ENCODE results near the gene RBM33. TPM values are rescaled to one million over a fixed set of nuclear protein-coding genes. Genes with fewer than 3 reads are reported as not detected.
A peak's percentile ranks its signal among the peaks of the same experiment; 100 is the strongest.

RBM33 gene
- total RNA-seq, 1 experiment from 2014 or later = 27.2 TPM

DNA sequence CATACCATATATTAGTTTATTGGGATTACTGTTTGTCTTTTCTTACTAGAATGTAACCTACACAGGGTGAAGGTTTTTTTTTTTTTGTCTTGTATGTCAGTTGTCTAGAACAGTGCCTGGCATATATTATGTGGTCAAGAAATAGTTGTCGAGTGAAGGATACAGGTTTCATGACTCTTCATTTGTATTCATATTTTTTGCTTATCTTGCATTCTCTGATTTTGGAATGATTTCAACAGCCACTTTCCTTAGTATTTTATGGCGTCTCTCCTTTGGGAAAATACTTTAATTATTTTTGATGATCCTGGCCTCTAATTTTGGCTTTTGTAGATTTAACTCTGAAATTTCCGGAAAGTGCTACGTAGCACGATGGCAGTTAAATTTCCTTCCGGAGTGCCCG, 12.4 kb downstream of the RBM33 start:
- Histone ChIP-seq H3K36me3 (peaks cover 10% of the 10 kb centered on the region; the same call in 1 of the 2 replicates), H3K4me1 (replicated peaks) (peaks cover 34% of the 10 kb centered on the region), H3K27me3 (replicated peaks) (no peaks in the 10 kb centered on the region), H3K27ac (no peak overlapping the region), H3K4me3 (no peak overlapping the region), H3K9me3 (replicated peaks) (no peaks in the 10 kb centered on the region)
- no peak for DNase-seq (ENCODE audit: low read depth in 1 of 2, low spot score in 2 of 2)

DNA sequence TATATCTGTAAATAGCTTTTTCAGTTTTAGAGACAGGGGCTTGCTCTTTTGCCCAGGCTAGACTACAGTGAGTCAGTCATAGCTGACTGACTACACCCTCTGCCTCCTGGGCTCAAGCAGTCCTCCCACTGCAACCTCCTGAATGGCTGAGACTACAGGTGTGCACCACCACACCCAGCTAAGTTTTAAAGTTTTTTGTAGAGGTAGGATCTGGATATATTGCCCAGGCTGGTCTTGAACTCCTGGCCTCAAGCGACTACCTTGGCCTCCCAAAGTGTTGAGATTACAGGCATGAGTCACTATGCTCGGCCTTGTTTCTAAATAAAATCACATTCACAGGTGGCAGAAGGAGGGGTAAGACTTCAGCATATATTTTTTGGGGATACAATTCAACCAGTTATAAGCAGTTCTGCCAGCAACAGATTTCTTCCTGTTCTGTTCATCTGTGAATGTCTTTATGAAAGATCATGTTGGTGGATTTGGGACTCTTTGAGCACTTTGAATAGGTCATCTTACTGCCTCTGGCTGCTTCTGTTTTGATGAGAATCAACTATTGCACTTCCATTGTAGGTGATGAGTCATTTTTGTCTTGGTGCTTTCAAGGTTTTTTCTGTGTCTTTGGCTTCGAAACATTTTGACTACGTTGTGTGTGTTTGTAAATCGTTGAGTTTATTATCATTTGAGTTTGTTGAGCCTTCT, 15.7 kb downstream of the RBM33 start:
- Histone ChIP-seq H3K27ac (peak overlapping the region; percentile 72), H3K9me3 (replicated peaks) (no peaks in the 10 kb centered on the region), H3K4me3 (no peak overlapping the region), H3K4me1 (replicated peaks) (peaks cover 29% of the 10 kb centered on the region), H3K27me3 (replicated peaks) (no peaks in the 10 kb centered on the region), H3K36me3 (peaks cover 10% of the 10 kb centered on the region)
- peak in 1 of 2 experiments; percentile 79 for DNase-seq (ENCODE audit: low read depth in 1 of 2, low spot score in 2 of 2)

DNA sequence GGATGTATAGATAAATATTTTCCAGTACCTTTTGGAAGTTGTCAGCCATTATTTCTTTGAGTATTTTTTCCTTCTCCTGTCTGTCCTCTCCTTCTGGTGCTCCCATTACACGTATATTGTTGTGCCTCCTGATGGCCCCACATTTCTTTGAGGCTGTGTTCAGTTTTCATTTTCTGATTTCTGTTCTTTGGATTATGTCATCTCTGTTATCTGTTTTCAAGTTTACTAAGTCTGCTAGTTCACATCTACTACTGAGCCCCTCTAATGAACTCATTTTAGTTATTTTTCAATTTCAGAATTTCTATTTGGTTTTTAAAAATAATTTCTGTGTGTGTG, 16.3 kb downstream of the RBM33 start:
- DNase-seq (ENCODE audit: low read depth in 1 of 2, low spot score in 2 of 2) = no peak
- peaks cover 14% of the 10 kb centered on the region for H3K36me3 ChIP-seq
- peak overlapping the region; percentile 72 for H3K27ac ChIP-seq
- H3K4me1 ChIP-seq (replicated peaks) = peaks cover 34% of the 10 kb centered on the region
- no peaks in the 10 kb centered on the region for H3K27me3 ChIP-seq (replicated peaks)
- H3K4me3 ChIP-seq = no peak overlapping the region
- H3K9me3 ChIP-seq (replicated peaks) = no peaks in the 10 kb centered on the region

DNA sequence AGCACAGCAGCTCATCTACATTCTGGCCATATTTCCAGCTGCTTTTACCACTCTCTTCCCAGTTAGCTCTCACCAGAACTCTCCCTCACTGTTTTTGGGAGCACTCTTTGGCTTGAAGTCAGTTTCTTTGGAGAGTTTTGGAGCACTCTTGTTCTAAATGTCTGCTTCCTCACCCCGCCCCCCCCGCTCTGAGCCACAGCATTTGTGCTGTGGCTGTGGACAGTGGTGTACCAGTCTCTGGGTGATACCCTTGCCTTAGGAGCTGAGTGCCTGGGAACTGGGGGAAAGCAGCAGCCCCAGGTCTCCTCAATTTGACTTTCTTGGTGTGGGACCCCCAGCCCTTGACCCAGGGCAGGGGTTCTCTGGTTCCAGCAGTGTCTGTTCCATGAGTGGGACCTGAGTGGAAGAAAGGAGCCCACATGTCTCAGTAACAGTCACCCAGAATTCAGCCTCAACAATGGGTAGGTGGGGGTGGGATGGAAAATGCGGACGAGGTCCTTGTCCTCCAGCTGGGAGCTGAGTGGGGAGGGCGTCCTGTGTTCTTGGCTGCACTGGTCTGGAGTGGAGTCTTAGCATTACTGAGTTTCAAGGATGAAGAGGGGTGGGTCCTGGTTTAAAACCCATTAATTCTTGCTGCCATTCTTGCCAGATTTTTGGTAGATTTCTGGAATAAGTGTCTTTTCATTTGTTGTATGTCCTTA, 18.0 kb downstream of the RBM33 start:
- Histone ChIP-seq H3K4me1 (replicated peaks) (peaks cover 49% of the 10 kb centered on the region), H3K27ac (no peak overlapping the region), H3K36me3 (peaks cover 14% of the 10 kb centered on the region)

DNA sequence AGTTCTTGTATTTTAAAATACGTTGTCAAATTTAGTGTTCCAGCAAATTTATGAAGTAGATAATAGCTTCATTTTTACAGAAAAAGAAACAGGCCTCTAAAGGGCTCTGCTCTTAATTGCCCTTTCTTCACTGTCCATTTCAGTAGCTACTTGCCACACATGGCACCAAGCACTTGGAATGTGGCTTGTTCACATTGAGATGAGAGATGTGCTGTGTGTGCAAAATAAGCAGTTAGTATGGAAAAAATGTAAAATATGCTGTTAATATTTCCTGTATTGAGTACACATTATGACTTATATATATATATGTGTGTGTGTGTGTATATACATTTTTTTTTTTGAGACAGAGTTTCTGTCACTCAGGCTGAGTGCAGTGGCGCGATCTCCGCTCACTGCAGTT, 19.5 kb downstream of the RBM33 start:
- no peak overlapping the region for H3K4me3 ChIP-seq
- H3K36me3 ChIP-seq = peaks cover 18% of the 10 kb centered on the region
- peaks cover 63% of the 10 kb centered on the region for H3K4me1 ChIP-seq (replicated peaks)
- H3K9me3 ChIP-seq (replicated peaks) = no peaks in the 10 kb centered on the region
- DNase-seq (ENCODE audit: low read depth in 1 of 2, low spot score in 2 of 2) = no peak
- no peaks in the 10 kb centered on the region for H3K27me3 ChIP-seq (replicated peaks)
- H3K27ac ChIP-seq = no peak overlapping the region

More for the DNA sequence above, 18.0 kb downstream of the RBM33 start:
- Histone ChIP-seq H3K27me3 (replicated peaks) (no peaks in the 10 kb centered on the region), H3K4me3 (no peak overlapping the region), H3K9me3 (replicated peaks) (no peaks in the 10 kb centered on the region)
- no peak for DNase-seq (ENCODE audit: low read depth in 1 of 2, low spot score in 2 of 2)

DNA sequence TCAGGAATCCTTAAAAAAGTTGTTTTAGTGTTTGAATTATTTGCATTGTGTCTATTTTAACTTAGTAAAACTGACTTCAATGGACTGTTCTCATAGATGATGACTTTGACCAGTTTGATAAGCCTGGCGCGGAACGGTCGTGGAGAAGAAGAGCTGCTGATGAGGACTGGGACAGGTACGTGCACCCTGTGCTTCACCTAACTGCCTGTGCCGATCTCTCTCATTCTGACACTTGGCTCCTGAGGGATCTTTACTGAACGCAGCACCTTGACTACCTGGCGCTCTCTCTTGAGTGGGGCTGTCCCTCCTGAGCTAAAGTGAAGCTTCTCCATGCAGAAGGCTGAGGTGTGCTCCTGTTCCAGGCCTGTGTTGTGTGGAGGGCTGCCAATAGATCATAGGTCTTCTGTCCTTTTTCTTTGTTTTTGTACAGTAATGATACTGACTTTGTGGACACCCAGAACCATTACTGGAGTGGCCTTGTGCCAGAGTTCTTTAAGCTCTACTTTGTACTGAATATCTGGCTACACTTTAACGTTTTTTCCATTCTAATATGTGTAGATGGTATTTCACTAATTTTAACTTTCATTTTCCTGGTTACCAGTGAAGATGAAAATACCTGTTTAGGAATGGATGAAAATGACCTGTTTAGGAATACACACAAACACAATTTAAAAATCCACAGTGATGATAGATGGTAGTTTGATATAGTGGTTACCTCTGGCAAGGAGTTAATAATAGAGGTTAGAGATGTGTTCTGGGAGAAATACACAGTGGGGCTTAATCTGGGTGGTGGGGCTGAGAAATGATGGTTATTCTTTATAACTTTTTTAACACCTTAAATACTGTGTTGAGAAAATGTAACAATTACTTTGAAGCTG, 20.9 kb downstream of the RBM33 start:
- Histone ChIP-seq H3K4me3 (no peak overlapping the region), H3K4me1 (replicated peaks) (peaks cover 67% of the 10 kb centered on the region), H3K9me3 (replicated peaks) (no peaks in the 10 kb centered on the region), H3K36me3 (peaks cover 12% of the 10 kb centered on the region), H3K27ac (peak overlapping the region; percentile 90), H3K27me3 (replicated peaks) (no peaks in the 10 kb centered on the region)
- no peak for DNase-seq (ENCODE audit: low read depth in 1 of 2, low spot score in 2 of 2)

DNA sequence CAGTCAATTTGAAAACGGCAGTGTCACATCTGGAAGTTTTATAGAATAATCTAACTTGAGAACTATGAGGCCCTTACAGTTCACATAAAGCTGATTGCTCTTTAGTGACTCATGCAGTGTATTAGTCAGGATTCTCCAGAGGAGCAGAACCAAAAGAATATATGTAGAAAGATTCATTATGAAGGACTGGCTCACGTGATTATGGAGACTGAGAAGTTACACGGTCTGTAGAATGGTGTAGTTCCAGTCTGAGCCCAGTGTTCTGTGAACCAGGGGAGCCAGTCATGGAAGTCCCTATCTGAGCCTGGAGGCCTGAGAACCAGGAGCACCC, 21.5 kb downstream of the RBM33 start:
- H3K4me1 ChIP-seq (replicated peaks) = peaks cover 68% of the 10 kb centered on the region
- H3K27me3 ChIP-seq (replicated peaks) = no peaks in the 10 kb centered on the region
- peak in 1 of 2 experiments; percentile 86 for DNase-seq (ENCODE audit: low read depth in 1 of 2, low spot score in 2 of 2)
- no peak overlapping the region for H3K4me3 ChIP-seq
- H3K27ac ChIP-seq = peak overlapping the region; percentile 90
- peaks cover 12% of the 10 kb centered on the region for H3K36me3 ChIP-seq
- no peaks in the 10 kb centered on the region for H3K9me3 ChIP-seq (replicated peaks)

DNA sequence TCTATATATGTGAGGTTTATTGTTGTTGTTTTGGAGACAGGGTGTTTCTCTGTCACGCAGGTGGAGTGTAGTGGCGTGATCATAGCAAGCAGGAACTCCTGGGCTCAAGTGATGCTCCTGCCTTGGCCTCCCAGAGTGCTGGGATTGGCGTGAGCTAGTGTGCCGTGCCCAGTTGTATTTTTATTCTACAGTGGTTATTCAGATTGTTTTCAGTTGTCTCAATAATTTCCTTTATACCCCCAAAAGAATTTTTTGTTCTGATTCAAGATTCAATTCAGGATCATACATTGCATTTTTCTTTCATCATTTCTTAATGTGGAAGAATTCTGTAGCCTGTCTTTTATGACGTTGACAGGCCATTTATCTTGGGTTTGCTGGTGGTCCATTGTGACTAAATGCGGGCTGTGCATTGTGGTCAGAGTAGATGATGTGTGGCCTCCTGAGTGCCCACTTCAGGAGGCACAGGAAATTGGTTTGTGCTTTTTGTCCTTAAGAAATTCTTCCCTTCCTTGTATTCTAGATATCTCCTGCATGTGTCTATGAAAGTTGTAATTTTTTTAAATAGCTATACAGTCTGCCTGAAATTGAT, 22.9 kb downstream of the RBM33 start:
- DNase-seq (ENCODE audit: low read depth in 1 of 2, low spot score in 2 of 2) = peak; percentile 89 to 94
- peaks cover 12% of the 10 kb centered on the region for H3K36me3 ChIP-seq
- peak overlapping the region; percentile 90 for H3K27ac ChIP-seq
- H3K4me1 ChIP-seq (replicated peaks) = peaks cover 79% of the 10 kb centered on the region
- H3K27me3 ChIP-seq (replicated peaks) = no peaks in the 10 kb centered on the region
- no peaks in the 10 kb centered on the region for H3K9me3 ChIP-seq (replicated peaks)
- H3K4me3 ChIP-seq = no peak overlapping the region

DNA sequence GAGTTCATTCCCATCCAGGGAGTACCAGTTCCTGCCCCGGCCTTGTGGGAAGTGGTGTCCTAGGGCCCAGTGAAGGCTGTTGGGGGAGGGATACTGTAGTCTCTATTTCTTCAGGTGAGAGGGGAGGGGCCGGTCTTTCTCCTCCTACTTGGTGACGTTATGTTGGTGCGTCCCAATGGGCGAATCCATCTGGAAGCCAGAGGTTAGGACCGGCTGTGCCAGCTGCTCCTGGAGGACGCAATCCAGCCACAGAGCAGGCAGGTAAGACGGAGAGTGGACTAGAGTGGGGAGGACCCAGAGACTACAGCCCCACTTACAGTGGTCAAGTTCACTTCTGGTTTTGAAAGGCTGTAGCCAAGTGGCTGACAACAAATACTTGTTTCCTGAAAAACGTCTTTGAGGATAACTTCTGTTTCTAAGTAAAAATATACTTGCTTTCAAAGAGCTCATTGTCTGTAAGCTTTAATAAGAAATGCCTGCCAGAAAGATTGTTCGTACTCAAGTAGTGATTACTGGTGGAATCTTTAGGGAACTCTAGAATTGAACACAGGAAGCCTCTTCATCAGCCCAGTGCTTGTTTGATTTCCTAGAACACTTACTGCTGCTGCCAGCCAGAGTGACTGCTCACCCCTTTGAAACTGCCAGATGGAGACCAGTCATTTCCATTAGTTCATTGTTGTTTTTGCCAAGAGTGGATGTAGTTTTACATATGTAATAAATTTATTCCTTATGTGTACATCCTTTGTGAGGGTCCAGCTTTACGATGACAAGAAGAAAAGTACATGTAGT, 25.4 kb downstream of the RBM33 start:
- H3K27me3 ChIP-seq (replicated peaks) = no peaks in the 10 kb centered on the region
- peak overlapping the region; percentile 44 for H3K27ac ChIP-seq
- H3K4me1 ChIP-seq (replicated peaks) = peaks cover 89% of the 10 kb centered on the region
- DNase-seq (ENCODE audit: low read depth in 1 of 2, low spot score in 2 of 2) = no peak
- peaks cover 18% of the 10 kb centered on the region for H3K36me3 ChIP-seq
- H3K4me3 ChIP-seq = no peak overlapping the region
- H3K9me3 ChIP-seq (replicated peaks) = no peaks in the 10 kb centered on the region

DNA sequence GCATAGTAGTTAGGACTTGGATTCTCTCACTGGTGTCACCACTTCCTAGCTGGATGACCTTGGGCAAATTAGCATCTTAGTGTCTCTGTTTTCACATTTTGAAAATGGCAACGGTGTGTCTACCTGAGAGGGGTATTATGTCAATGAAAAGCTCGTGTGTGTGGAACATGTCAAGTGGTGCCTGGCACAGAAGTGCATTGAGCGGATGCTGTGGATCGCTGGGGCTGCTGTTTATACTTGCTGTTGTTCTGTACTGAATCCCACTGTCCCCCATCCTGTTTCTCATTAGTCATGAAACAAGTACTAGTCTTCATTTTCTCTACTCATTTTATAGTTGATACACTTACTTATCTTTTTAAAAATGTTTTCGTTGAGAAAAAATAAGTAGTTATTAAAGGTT, 26.1 kb downstream of the RBM33 start:
- DNase-seq (ENCODE audit: low read depth in 1 of 2, low spot score in 2 of 2) = no peak
- Histone ChIP-seq H3K4me1 (replicated peaks) (peaks cover 85% of the 10 kb centered on the region), H3K27ac (peak overlapping the region; percentile 44), H3K4me3 (no peak overlapping the region), H3K9me3 (replicated peaks) (no peaks in the 10 kb centered on the region), H3K27me3 (replicated peaks) (no peaks in the 10 kb centered on the region), H3K36me3 (peaks cover 15% of the 10 kb centered on the region)

DNA sequence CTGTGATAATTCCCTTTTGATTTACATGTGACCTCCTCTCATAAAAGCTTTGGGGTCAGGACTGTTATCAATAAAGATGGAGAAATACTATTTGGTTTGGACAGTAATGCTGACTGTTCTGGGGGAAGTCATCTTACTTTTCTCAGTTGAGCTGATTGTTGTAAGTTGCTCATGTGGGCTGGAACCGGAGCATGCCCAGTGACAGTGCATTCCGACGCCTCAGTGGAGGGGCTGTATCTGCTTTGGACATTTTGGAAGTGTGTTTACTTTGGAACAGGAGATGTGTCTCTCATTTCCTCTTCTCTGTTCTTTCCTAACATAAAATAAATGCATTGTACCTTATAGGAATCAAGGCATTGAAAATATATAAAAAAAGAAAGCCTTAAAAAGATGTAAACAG, 30.1 kb downstream of the RBM33 start:
- H3K9me3 ChIP-seq (replicated peaks) = no peaks in the 10 kb centered on the region
- H3K27ac ChIP-seq = no peak overlapping the region
- H3K27me3 ChIP-seq (replicated peaks) = no peaks in the 10 kb centered on the region
- peaks cover 71% of the 10 kb centered on the region for H3K4me1 ChIP-seq (replicated peaks)
- peaks cover 43% of the 10 kb centered on the region for H3K36me3 ChIP-seq
- DNase-seq (ENCODE audit: low read depth in 1 of 2, low spot score in 2 of 2) = no peak
- no peak overlapping the region for H3K4me3 ChIP-seq

DNA sequence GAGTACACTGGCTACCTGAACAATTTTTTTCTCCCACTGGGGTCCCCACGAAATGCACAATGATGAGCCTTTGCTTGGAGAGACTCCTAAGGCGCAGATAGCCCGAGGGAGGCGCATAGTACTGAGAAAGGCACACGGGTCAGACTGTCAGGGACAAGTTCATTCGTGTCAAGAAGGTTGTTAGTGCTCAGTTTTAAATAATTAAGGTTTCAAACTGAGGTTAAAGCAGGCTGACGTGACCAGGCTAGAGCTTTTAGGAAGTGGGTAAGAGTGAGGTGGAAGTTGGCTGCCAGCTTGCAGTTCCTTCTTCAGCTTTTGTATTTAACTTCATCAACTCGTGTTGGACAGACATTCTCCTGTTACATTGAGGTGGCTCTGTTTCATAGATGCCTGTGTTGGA, 31.6 kb downstream of the RBM33 start:
- Histone ChIP-seq H3K27me3 (replicated peaks) (no peaks in the 10 kb centered on the region), H3K27ac (peak overlapping the region; percentile 82), H3K4me1 (replicated peaks) (peaks cover 62% of the 10 kb centered on the region), H3K9me3 (replicated peaks) (no peaks in the 10 kb centered on the region), H3K36me3 (peaks cover 50% of the 10 kb centered on the region), H3K4me3 (no peak overlapping the region)
- DNase-seq (ENCODE audit: low read depth in 1 of 2, low spot score in 2 of 2) = no peak

DNA sequence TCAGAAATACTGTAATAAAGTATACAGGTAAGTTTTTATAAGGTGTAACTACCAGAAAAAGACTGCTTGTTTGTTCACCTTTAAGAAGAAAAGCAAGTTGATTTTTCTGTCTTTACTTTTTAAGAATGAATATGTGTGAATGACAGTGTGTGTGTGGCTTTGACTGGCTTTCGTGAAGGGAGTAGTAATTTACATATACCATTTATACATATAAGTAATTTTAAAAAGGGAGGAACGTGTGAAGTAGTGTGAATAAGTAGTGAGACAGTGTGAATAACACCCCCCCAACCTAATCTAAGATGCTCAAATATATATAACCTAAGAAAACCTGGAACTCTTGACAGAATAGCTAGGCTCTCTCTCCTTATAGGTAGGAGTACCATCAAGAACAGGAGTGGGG, 33.2 kb downstream of the RBM33 start:
- H3K27ac ChIP-seq = peak overlapping the region; percentile 82
- no peak for DNase-seq (ENCODE audit: low read depth in 1 of 2, low spot score in 2 of 2)
- H3K9me3 ChIP-seq (replicated peaks) = no peaks in the 10 kb centered on the region

More for the DNA sequence above, 33.2 kb downstream of the RBM33 start:
- no peak overlapping the region for H3K4me3 ChIP-seq
- peaks cover 58% of the 10 kb centered on the region for H3K36me3 ChIP-seq
- H3K4me1 ChIP-seq (replicated peaks) = peaks cover 62% of the 10 kb centered on the region
- H3K27me3 ChIP-seq (replicated peaks) = no peaks in the 10 kb centered on the region

Data from SJSA1 (cell line).